Cardiac fibroblast (primary cell): Measurements from ENCODE around the gene C1orf210.

Experiments
- DNase-seq, 2 donors: peaks; one replicate each; pipeline versions ENCODE4 v3.0.0 to v3.0.0-alpha.2; 2010; ENCODE audit warnings: low read depth in 2 of 2
- H3K4me3 ChIP-seq, 2 donors: replicated peaks in 1 of 2; 1 replicate in 1 of 2; 2 replicates in 1 of 2; pipeline ENCODE4 v1.5.1; 2011; ENCODE audit warnings: low read depth in 2 of 2, low read length in 2 of 2, mild to moderate bottlenecking in 2 of 2, moderate library complexity in 1 of 2
- CTCF ChIP-seq: IDR thresholded peaks from one replicate; pipeline ENCODE4 v1.5.1; 2011; ENCODE audit warnings: low read depth, mild to moderate bottlenecking, low read length, inconsistent platforms

C1orf210 gene

GRCh38 chr1:43279666-43280065 lies 5.7 kb downstream of the C1orf210 start:
- TF ChIP-seq CTCF: no peak
- DNase-seq: no peak
- no peak overlapping the region for H3K4me3 ChIP-seq

- DNase-seq: no peak
- H3K4me3 ChIP-seq: no peak overlapping the region
- no peak for TF ChIP-seq CTCF
Observed at GRCh38 chr1:43279161-43279560, 6.2 kb downstream of the C1orf210 start.

DNA sequence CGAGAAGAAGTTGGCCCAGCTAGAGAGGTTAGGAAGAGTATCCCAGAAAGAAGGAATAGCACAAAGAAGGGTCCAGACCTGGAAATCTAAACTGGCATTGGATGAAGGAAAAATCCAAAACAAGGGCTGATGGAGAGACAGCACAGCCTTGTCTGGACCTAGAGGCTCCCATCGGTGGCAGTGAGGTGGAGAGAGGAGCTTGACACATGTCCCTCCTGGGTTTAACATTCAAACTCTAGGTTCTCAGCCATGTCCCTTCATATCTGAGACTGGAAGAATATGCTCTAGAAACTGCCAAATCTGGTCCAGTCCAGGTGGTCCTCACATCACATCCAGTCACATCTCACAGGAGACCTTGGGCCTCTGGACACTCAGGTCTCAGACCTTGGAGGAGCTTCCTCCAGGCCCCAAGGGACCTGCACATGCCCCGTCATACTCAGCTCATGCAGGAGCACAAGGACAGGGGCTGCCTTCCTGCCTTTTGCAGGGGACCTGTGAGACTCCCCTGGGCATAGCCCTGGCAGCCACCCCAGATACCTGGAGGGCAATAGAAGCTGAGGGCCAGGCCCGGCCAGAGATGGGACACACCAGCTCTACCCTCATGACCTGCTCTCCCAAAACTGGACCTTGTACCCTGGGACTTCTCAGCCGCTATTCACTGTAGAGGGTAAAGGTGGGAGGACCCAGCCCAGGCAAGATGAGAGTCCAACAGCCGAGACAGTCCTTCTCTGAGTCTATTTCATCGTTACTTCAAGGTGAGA lies 8.1 kb downstream of the C1orf210 start:
- TF ChIP-seq CTCF: no peak
- no peak overlapping the region for H3K4me3 ChIP-seq
- no peak for DNase-seq

DNA sequence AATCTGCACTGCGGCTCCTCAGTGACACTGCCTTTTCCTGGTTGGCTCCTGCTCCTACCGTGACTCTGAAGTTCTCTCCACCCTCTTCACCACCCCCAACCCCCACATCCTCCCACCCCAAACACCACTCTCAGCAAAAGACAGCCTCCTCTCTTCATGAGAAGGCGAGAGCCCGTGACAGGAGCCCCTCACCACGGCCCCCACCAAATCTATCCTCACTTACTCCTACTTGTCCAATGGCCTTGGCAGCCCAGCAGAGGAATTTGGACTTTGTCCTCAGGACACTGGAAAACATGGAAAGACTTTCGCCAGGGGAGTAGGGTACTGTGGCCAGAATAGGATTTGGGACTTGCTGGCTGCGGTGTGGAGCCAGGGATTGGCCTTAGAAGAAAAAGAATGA lies 8.7 kb downstream of the C1orf210 start:
- DNase-seq: no peak
- no peak overlapping the region for H3K4me3 ChIP-seq
- no peak for TF ChIP-seq CTCF

- H3K4me3 ChIP-seq: no peak overlapping the region
- DNase-seq: no peak
- TF ChIP-seq CTCF: no peak
Observed at GRCh38 chr1:43275826-43276620, 9.4 kb downstream of the C1orf210 start.

- no peak overlapping the region for H3K4me3 ChIP-seq
- no peak for DNase-seq
- no peak for TF ChIP-seq CTCF
Observed at GRCh38 chr1:43274804-43275180, 10.6 kb downstream of the C1orf210 start.
